Smooth muscle cell (in vitro differentiated cells): ENCODE data around the gene NRM. TPM values are rescaled to one million over a fixed set of nuclear protein-coding genes. Genes with fewer than 3 reads are reported as not detected.

ENCODE experiments used
- DNase-seq: peaks from one replicate; lab custom pipeline; 2025; ENCODE audit not compliant: unreplicated experiment; lab: John Stamatoyannopoulos, UW
- H2AFZ ChIP-seq: fragments of 200-600 bp; sonication (generic); 2 replicates; pipeline ENCODE4 v1.6.0; 2016; ENCODE audit warnings: antibody characterized with exemption, low read depth, mild to moderate bottlenecking
- H3F3A ChIP-seq: fragments of 200-600 bp; sonication (generic); 2 replicates; pipeline ENCODE4 v1.6.0; 2017; ENCODE audit warnings: antibody characterized with exemption, low read depth
- H3K27ac ChIP-seq: fragments of 200-600 bp; sonication (generic); 2 replicates; pipeline ENCODE4 v1.5.1; 2016; ENCODE audit warnings: low read depth, mild to moderate bottlenecking
- H3K27me3 ChIP-seq: fragments of 200-600 bp; sonication (generic); 2 replicates; pipeline ENCODE4 v1.6.1; 2016; ENCODE audit warnings: low read depth, mild to moderate bottlenecking
- H3K36me3 ChIP-seq: fragments of 200-600 bp; sonication (generic); 2 replicates; pipeline ENCODE4 v1.5.1; 2016; ENCODE audit warnings: low read depth
- H3K4me1 ChIP-seq: fragments of 200-600 bp; sonication (generic); 2 replicates; pipeline ENCODE4 v1.5.1; 2016; ENCODE audit warnings: low read depth
- H3K4me2 ChIP-seq: fragments of 200-600 bp; sonication (generic); 2 replicates; pipeline ENCODE4 v1.6.0; 2016; ENCODE audit warnings: mild to moderate bottlenecking
- H3K4me3 ChIP-seq: fragments of 200-600 bp; sonication (generic); 2 replicates; pipeline ENCODE4 v1.5.1; 2016; ENCODE audit warnings: mild to moderate bottlenecking
- H3K79me2 ChIP-seq: fragments of 200-600 bp; sonication (generic); 2 replicates; pipeline ENCODE4 v1.6.0; 2016; ENCODE audit warnings: low read depth, mild to moderate bottlenecking
- H3K9ac ChIP-seq: fragments of 200-600 bp; sonication (generic); 2 replicates; pipeline ENCODE4 v1.6.0; 2016; ENCODE audit warnings: low read depth
- H3K9me3 ChIP-seq: fragments of 200-600 bp; sonication (generic); replicated peaks from 2 replicates; pipeline ENCODE4 v1.5.1; 2016; ENCODE audit warnings: low read depth
- H4K20me1 ChIP-seq: fragments of 200-600 bp; sonication (generic); 2 replicates; pipeline ENCODE4 v1.6.0; 2016; ENCODE audit warnings: low read depth
- CTCF ChIP-seq: fragments of 200-600 bp; sonication (generic); IDR thresholded peaks from 2 replicates; pipeline ENCODE4 v1.5.1; 2017; ENCODE audit warnings: borderline replicate concordance, mild to moderate bottlenecking, antibody characterized with exemption; ENCODE audit not compliant: insufficient read depth, poor library complexity, severe bottlenecking
- WGBS: methylation state at CpG from one replicate; pipeline ENCODE4 v1.1.7; 2016; ENCODE audit warnings: low lambda C conversion rate; 5-methylcytosine and 5-hydroxymethylcytosine counted together
- polyA plus RNA-seq: library from polyadenylated mRNA; unstranded; fragments of >200 nt; fragmentation: Nextera tagmentation; extraction: Ambion mirVana; gene quantifications from 2 replicates; pipeline ENCODE4 v1.2.1, GENCODE V29; 2016
- total RNA-seq: library from RNA; depleted of rRNA; stranded (reverse); fragments of >200 nt; gene quantifications from 2 replicates; pipeline ENCODE4 v1.2.3, GENCODE V29; 2014

NRM gene
- 14.6 and 25.8 TPM in 2 replicates for total RNA-seq
- 28.5 and 31.8 TPM in 2 replicates for polyA plus RNA-seq

DNA sequence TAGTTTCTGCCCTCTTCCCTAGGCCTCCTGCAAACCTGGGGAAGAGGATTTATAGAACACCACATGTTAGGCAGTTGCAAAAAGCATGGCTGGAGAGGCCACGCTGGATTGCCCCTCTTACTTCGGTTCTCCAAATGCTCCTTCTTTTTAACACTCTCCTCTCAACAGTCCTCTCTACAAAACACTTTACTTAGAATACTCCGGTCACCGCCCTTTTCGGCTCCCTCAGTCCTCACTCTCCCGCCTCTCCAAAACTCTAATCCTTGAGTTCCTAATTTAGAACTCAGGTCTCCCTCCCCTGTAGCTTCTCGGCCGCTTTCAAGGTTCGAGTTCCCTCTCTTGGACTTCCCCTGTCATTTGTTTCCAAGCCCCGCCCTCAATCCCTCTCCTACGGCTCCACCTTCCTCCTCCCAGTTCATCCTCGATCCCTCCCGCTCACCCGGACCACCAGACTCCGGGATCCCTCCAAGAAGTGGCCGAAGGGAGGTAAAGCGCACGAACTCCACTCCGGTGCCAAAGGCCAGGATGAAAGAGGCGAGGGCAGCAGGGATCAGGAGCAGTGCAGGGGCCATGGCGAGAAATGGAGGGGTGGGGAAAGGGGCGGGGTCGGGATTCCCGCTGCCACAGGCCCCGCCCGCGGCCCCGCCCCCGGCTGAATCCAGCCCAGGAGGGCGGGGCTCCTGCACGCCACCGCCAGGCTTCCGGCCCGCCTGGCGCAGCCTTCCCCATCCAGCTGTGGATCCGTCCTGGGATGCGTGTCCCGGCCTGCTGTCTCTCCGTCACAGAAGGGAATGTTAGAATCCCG, at the start of gene NRM:
NRM (minus strand) TSS at position 582 of the 805 bp plus-strand sequence; CDS start at position 572, 10 bp downstream.
- 2% methylated on average over 26 of the region's 40 CpGs for WGBS
- peak within 1 kb of the TSS; percentile 78 for H3K4me2 ChIP-seq
- H3K27ac ChIP-seq = peak within 1 kb of the TSS; percentile 89
- peaks cover 18% of the 10 kb centered on the region for H3F3A ChIP-seq
- no peaks in the 10 kb centered on the region for H3K27me3 ChIP-seq
- peak within 1 kb of the TSS; percentile 83 for H3K4me3 ChIP-seq
- peak within 1 kb of the TSS; percentile 56 for H3K9ac ChIP-seq
- H3K36me3 ChIP-seq = no peaks in the 10 kb centered on the region
- H3K4me1 ChIP-seq = peaks cover 22% of the 10 kb centered on the region
- TF ChIP-seq CTCF = no peak
- peaks cover 6% of the 10 kb centered on the region for H4K20me1 ChIP-seq
- peak; percentile 75 for DNase-seq
- peaks cover 33% of the 10 kb centered on the region for H3K79me2 ChIP-seq
- no peaks in the 10 kb centered on the region for H3K9me3 ChIP-seq
- peak within 1 kb of the TSS; percentile 64 for H2AFZ ChIP-seq

- H4K20me1 ChIP-seq = peaks cover 59% of the 10 kb centered on the region
- peaks cover 18% of the 10 kb centered on the region for H3F3A ChIP-seq
- peaks cover 12% of the 10 kb centered on the region for H3K36me3 ChIP-seq
- WGBS = 98% methylated on average over 2 of the region's 2 CpGs
- peak overlapping the region; percentile 87 for H3K4me2 ChIP-seq
- no peak overlapping the region for H3K4me3 ChIP-seq
- H2AFZ ChIP-seq = no peak overlapping the region
- H3K4me1 ChIP-seq = no peaks in the 10 kb centered on the region
- H3K27me3 ChIP-seq = no peaks in the 10 kb centered on the region
- DNase-seq = no peak
- TF ChIP-seq CTCF = no peak
- H3K9ac ChIP-seq = no peak overlapping the region
- H3K9me3 ChIP-seq = no peaks in the 10 kb centered on the region
- H3K27ac ChIP-seq = peak overlapping the region; percentile 30
- H3K79me2 ChIP-seq = peaks cover 43% of the 10 kb centered on the region
Observed at GRCh38 chr6:30740540-30740870, 49.7 kb upstream of the NRM start.

DNA sequence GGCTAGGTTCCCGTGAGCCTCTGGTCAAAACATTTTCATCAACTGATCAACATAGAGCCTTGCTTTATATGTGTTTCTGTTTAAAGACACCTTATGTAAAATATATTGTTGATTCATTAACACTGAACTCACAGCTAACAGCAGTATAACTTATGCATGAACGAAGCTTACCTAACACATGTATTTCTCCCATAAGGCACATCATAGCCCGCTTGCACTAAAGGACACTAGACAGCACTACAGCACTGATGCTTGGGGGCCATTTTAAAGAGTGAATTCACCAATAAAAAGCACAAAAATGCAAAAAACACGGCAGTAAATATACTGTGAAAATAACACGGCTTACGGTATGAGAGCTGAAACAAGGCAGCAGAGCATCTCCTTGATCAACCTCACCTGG, 47.7 kb upstream of the NRM start:
- Histone ChIP-seq H3K4me2 (no peak overlapping the region), H3K79me2 (peaks cover 39% of the 10 kb centered on the region), H2AFZ (no peak overlapping the region), H3F3A (peaks cover 18% of the 10 kb centered on the region), H3K27me3 (no peaks in the 10 kb centered on the region), H3K4me3 (no peak overlapping the region), H3K9ac (no peak overlapping the region), H3K9me3 (no peaks in the 10 kb centered on the region), H3K4me1 (no peaks in the 10 kb centered on the region), H3K27ac (no peak overlapping the region), H3K36me3 (peaks cover 19% of the 10 kb centered on the region), H4K20me1 (peaks cover 59% of the 10 kb centered on the region)
- 95% methylated on average over 6 of the region's 6 CpGs for WGBS
- TF ChIP-seq CTCF = no peak
- no peak for DNase-seq
